Stimulated activated CD4-positive, alpha-beta T cell treated with anti-CD3 and anti-CD28 coated beads, Interleukin-2, amount 100 ng/mL, for 48 hours (primary cell): ENCODE measurements around the gene TRIM15.
"Not testable (repeated sequence)": the region's sequence is repeated elsewhere in the genome, so short reads cannot be mapped to it uniquely, and the experiment has no call there.

ENCODE experiments used
- DNase-seq, 2 donors: peaks; one replicate each; pipeline ENCODE4 v3.0.0-alpha.2; 2020

TRIM15 gene

GRCh38 chr6:30200551-30201281 lies 37.4 kb downstream of the TRIM15 start:
- no peak for DNase-seq

GRCh38 chr6:30202366-30202765 lies 39.0 kb downstream of the TRIM15 start:
- DNase-seq = no peak

GRCh38 chr6:30204116-30204515 lies 40.8 kb downstream of the TRIM15 start:
- no peak for DNase-seq

- DNase-seq = no peak
Observed at GRCh38 chr6:30206152-30206551, 42.8 kb downstream of the TRIM15 start.

- DNase-seq = no peak
Observed at GRCh38 chr6:30206799-30207618, 43.7 kb downstream of the TRIM15 start.

GRCh38 chr6:30207619-30208295 lies 44.4 kb downstream of the TRIM15 start:
- no peak for DNase-seq

GRCh38 chr6:30211306-30211705 lies 48.0 kb downstream of the TRIM15 start:
- DNase-seq = no peak

- no peak for DNase-seq
Observed at GRCh38 chr6:30211899-30212298, 48.6 kb downstream of the TRIM15 start.

- peak; percentile 92 for DNase-seq
Observed at GRCh38 chr6:30212865-30213666, 49.7 kb downstream of the TRIM15 start, which contains the start of gene TRIM26. TSS of gene TRIM26 (minus strand) at chr6:30213406. CDS start at chr6:30199103, 14,303 bp downstream.

GRCh38 chr6:30213667-30213956 lies 50.3 kb downstream of the TRIM15 start:
- DNase-seq = no peak

- peak; percentile 54 to 59 for DNase-seq
Observed at GRCh38 chr6:30213957-30214656, 50.8 kb downstream of the TRIM15 start.

- no peak for DNase-seq
Observed at GRCh38 chr6:30214657-30214982, 51.3 kb downstream of the TRIM15 start.

- no peak for DNase-seq
Observed at GRCh38 chr6:30216096-30216495, 52.8 kb downstream of the TRIM15 start.

- DNase-seq = peak; percentile 41 to 45
Observed at GRCh38 chr6:30219244-30219643, 55.9 kb downstream of the TRIM15 start.

- DNase-seq = not testable (repeated sequence)
Observed at GRCh38 chr6:30221395-30221794, 58.0 kb downstream of the TRIM15 start.

GRCh38 chr6:30221956-30222355 lies 58.6 kb downstream of the TRIM15 start:
- not testable (repeated sequence) for DNase-seq
